Stimulated activated CD4-positive, alpha-beta T cell treated with anti-CD3 and anti-CD28 coated beads, TNF-alpha, amount 100 ng/mL, for 1 hour (primary cell): ENCODE data around the gene HMGB4.

Experiments used
- DNase-seq, 3 donors: peaks; one replicate each; pipeline ENCODE4 v3.0.0-alpha.2; 2020; ENCODE audit warnings: low read depth in 3 of 3, low spot score in 1 of 3

HMGB4 gene, protein sequence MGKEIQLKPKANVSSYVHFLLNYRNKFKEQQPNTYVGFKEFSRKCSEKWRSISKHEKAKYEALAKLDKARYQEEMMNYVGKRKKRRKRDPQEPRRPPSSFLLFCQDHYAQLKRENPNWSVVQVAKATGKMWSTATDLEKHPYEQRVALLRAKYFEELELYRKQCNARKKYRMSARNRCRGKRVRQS

DNA sequence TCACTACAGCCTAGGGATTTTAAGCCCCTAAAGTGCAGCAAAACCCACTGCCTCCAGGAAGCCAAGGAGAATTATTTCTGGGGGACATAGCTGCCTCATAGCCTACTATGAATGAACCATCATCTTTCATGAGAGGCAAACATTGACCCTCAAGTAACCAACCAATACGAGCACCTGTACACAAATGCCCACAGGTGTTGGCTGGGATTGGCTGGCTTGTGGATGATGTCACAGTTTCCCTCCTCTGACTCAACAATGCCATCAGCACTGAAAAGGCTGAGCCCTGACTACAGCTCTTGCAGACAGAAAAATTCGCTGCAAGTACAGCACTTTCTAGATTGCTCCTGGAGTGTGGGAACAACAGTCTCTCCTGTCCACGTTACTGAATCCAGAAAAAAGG, at the start of gene HMGB4:
Gene HMGB4, plus strand, starts transcription at position 301 of the 400 bp plus-strand sequence. CDS start 113 bp downstream, outside the sequence.
- DNase-seq, result no peak

DNA sequence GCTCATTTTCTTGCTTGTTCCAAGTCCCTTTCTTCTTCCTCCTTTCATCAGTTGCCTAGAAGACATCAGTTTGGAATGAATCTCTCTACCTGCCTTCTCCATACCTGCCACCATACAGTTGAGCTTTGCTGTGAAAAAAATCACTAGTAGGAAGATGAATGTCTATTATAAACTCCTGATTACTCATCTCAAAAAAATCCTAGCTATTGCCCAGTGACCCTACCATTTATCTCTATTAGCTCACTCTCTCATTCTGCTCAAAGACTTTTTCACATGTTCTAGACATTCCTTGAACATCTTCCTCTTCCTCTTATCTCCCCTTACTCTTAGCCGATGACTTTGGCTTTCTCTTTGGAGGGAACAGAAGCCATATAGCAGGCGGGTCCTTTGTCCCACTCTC, 49.7 kb upstream of the HMGB4 start:
- no peak for DNase-seq

DNA sequence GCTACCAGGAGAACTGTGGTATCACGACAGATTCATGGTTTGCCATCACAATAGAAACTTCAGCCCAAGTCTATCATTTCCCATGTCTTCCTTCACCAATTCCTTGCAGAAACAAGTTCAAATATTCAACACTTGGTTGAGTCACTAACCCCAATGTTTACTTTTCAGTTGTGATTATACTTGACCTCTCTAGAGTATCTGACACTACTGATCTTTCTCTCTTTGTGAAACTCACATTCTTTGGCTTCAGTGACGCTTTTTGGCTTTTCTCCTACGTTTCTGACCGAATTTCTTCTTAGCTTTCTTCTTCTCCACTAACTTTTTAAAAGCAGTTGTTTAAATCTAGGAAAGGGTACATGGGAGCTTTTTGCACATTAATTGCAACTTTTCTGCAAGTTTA, 48.8 kb upstream of the HMGB4 start:
- no peak for DNase-seq

DNA sequence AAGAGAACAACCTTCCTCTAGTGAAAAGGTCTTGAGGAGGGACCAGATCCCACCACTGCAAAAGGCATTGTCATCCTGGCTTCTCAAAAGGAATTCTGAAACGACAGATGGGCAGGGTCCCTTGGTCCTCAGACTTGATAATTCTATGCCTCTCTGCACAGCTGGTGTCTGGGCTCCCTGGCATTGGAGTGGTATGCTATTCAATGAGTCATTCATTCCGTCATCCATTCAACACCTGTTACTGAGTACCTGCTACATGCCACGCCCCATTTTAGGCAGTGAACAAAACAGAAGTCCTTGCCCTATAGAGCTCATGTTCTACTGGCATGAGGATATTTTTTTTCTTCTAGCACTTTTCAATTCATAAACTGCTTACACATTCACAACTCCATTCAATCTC, 45.8 kb upstream of the HMGB4 start:
- no peak for DNase-seq

DNA sequence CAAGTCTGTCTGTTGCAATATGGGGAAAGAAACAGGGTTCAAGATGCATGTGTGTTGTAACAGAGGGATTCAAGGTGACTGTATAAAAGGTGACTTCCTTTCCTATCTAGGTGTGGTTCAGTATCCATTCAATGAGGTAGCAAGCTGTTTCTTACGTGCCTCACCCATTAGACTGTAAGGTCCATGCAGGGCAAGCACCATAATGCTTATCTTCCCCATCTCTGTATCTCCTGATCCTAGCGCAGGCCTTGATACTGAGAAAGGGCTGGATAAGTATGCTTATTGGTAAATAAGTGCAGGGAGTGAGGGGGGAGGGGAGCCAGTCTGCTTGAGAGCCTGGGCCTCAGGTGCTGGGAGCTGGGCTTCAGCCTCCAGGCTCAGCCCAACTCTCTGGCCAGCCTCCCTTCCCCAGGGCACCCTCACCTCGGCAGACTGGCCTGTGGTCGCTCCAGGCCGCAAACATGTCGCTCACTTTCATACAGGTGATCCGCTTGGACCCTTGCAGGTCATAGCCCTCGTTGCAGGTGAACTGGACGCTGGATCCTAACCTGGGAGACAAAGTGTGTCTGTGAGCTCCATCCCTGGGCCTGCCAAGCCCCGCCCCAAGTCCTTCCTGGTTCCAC, 44.5 kb upstream of the HMGB4 start:
- no peak for DNase-seq

DNA sequence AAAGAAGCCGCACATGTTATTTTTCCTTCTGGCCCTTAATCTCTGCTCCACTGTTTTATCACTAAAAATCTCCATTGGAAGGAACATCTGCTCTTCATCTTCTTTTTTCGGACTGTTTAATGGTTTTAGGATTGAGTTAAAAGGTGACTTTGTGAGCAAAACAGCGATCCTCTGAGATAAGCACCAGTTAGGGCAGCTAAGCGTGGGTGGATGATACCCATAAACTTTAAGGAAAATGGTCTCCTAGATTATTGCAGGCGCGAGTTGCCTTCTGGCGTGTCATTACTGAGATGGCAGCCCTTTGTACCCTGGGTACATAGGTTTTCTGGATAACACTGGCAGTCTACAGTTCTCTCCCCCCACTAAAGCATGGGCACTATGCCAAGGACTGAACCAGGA, 44.0 kb upstream of the HMGB4 start:
- DNase-seq, result no peak

DNA sequence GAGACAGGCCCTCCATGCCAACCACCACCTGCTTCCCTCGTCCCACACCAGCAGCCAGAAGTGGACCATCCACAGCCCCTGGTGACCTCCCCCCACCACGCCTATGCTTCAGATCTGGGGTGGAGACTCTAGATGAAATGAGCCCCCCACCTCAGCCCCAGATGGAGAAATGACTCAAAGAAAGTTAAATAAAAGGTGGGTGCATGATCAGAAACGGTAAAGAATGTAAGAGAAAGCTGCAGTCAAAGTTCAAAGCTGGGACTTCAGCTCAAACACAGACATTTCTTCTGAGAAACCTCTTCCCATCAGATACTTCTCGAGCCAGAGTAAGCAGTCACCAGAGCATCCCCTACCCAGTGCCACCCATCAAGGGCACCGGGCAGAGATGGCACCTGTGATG, 43.1 kb upstream of the HMGB4 start:
- DNase-seq, result no peak

DNA sequence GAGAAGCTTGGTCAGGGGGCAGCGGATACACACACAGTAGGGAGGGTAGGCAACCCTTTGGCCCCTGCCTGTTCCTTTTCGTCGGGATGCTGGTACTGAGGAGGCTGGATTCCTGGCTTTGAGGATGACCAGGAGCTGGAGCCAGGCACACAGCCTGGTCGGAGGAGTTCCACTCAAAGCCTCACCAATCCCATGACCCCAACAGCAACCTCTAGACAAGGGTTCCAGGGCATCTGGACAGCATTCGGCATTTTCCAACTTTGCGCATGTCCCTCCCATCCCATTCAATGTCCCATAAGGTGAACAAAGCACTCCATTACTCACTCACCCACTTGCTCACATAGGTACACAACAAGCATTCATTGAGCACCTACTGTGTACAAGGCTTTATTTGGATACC, 42.6 kb upstream of the HMGB4 start:
- no peak for DNase-seq

DNA sequence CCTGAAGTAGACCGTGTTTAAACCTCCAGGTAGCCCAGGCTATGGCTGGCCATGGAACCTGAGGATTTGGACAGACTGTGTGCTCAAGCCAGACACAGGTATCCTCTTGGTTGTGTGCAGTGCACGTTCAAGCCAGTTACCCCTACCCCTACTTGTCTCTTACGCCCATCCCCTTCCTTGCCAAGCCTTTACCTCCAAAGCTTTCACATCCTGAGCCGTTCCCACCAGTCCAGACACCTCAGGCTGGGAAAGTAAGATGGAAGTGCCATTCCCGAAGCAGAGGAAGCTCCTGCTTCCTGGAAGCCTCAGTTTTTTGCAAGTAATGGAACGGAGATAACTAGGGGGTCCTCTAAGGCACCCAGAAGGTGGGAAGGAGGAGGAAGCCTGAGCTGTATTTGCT, 41.5 kb upstream of the HMGB4 start:
- no peak for DNase-seq

DNA sequence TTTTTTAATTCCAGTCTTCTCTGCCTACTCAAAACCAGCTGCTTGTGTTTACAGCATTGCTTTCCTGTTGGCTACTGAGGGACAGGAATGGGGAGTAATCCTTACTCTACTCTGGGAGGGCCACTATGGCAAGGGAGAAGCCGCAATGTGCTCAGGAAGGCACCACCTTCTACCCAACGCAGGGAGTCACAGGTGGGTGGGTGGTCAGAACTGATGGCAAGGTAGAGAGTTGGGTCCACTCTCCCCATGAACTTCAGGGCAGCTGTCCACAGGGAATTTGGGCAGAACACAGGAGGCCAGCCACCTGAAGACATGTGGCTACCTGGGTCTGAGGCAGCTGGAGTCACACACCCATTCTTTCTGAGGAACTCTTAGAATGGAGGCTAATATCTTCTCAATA, 40.5 kb upstream of the HMGB4 start:
- no peak for DNase-seq

DNA sequence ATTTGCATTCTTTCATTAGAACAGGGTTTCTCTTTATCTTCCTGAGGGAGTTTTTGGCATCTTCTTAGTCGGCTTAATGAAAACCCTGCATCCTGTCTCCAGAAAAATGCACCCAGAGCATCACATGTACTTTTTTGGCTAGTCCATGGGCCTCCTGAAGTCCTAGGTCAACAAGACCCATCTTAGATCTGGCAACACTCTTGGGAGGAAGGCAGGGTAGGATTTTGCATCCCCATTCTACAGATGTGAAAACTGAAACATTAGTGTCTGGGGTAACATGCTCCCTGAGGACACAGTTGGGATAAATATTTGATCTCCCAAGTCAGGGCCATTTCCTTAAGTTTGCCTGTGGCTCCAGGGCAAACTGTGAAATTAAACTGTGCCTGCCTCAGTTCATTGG, 40.0 kb upstream of the HMGB4 start:
- DNase-seq, result no peak

DNA sequence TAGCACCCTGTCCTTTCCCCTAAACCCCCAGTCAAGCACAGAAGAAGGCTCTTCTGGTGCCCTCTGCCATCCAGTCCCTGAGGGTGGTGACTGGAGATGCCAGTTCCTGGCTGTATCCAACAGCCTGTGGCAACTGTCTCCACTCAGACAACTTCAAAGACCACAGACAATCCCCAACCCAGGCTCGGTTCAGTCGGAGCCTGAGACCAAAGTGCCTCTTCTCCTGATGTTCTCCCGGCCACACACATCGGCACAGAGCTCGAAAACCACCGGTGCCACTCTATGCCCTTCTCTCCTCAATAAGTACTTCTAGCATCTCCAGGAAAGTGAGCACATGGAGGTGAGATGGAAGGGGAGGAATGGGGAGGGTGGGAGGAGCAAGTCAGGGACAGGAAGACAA, 39.6 kb upstream of the HMGB4 start:
- no peak for DNase-seq

DNA sequence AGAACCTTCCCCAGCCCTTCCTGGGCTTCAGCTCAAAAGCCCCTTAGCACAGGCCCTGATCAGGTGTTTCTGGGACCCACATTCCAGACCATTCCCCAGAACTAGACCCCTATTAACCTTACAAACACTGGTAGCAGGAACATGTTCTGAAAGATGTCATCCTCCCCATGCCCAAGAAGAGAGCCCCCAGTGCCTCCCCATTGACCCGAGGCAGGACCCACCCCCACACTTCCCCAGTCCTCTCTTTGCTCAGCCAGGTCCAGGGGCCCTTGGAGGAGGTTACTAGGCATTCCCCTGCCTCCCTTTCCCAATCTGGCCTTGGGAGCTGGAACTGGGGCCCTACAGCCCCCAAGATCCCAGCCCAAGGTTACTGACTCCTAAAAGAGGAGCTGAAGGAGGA, 38.9 kb upstream of the HMGB4 start:
- DNase-seq, result no peak

DNA sequence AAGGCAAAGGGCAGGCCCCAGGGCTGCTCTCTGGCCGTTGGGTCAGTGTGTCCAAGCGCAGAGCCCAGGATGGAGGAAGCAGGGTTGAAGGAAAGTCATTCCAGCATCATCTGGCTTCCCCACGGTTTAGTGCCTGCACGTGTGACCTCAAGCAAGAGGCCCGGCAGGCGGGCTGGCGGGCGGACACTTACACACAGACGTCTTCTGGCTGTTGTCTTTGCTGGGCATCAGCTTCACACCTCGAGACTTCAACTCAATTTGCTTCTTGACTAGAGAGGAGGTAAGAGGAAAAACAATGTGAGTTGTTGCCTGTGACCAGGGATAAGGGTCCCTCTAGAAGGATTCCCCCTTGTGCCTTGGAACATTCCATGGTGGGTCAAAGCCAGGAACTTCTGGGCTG, 38.4 kb upstream of the HMGB4 start:
- DNase-seq, result no peak

DNA sequence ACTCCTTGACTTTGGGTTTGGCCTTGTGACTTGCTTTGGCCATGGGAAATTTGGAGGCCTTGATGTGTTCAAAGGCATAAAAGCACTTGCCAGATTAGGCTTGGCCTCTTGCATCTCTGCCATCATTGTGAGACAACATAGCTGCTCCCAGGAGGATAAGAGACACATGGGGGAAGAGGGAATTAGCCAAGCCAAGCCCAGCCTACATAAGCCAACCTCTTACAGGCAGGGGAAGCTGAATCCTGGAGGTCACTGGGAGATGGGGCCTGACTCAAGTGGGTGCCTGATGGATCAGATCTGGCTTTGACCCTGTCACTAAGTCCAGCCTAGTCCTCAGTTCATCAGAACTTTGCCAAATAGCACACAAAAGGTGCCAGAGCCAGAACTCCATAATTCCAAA, 37.6 kb upstream of the HMGB4 start:
- DNase-seq, result no peak

DNA sequence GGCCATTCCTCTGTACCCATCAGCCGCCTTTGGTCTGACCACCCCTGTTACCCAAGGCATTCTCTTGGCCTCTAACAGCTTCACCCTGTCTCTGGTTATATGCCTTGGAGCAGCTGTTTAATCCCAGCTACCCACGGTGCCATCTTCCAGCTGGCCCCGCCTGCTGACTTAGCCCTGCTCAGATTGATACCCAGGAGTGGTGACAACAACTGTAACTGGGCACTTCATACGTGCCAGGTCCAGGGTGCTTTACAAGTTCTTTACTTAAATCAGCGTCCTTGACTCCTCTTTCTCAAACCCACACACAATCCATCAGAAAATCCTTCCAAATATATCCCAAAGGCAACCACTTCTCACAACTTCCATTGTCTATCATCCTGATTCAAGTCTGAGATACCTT, 37.2 kb upstream of the HMGB4 start:
- no peak for DNase-seq

DNA sequence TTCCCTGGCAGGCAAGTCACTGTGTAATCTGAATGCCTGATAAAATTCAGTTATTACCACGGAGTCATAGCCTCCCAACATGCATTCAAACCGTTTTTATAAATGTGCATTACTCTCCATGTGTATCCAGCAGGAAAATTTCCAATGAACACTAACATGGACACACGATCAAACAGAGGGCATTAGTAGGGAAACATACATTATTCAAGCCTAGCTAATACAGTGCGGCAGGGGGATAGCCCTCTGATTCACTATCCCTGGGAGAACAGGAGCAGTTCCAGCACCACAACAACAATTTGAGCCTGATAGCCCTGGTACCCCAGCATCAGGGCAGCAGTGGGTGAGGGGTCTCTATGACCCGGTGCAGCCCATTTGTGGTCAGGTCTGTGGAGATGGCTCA, 35.8 kb upstream of the HMGB4 start:
- DNase-seq, result no peak

DNA sequence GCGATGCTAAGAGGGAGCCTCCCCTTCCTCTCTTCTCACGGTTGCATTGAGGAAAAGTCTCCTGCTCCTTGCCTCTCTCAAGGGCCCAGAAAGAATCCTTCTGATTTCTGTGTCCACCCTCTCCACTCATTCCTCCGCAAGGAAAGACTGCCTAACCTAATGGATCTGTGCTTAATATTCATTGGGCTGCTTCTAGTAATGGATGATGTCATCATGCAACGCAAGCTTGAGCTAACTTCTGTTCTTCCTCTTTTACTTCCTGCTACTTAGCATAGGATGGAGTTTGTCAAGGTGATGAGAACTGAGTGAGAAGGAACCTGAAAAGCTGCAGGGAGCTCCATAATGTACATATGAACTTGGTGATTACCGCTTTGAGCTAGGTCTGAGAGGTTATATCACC, 35.2 kb upstream of the HMGB4 start:
- DNase-seq, result no peak

DNA sequence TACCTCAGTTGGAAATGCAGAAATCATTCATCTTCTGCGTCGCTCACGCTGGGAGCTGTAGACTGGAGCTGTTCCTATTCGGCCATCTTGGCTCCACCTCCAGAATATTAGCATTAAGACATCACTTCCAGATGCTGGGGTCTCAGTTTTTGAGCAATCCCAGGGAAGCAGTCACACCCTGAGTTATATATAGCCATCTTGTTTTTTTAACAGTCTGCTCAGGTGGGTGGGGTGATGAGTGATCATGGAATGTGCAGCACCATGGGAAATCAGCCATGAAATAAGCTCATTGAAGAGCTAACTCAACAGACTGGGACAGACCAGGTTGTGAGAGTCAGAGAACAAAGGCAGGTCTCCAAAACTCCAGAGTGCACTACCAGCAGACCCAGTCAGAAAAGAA, 27.0 kb upstream of the HMGB4 start:
- no peak for DNase-seq

DNA sequence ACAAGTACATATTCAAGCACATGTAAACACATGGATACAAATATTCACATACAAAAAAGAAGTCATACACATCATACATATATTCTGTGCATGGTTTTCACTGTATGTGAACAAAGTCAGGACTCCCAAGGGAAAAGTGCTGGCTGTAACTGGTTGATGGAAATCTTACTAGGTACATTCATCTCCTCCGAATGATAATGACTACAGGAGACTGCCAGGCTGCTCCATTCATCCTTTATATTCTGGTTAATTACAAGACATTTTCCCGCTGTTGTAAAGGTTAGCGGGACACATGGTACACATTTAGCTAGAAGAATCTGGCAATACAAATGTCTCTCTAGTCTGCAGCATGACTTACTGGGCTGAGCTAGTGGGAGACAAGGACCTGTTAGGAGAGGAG, 26.2 kb upstream of the HMGB4 start:
- no peak for DNase-seq

DNA sequence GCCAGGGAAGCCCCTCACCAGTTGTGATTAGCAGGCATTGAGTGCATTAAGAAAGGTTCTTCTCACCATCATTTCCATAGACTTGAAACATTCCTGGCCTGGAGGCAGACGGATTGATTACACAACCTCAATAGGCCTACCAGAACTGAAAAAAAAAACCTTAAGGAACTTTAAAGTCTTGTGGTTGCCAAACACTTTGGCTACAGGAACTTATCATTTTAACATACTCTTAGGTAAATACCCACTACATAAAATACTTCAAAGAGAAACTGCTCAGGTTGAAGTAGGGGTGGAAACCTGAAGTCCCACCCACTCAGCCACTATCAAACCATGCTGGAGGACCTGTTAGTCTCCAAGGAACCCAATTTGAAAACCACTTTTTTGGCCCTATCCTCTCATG, 22.4 kb upstream of the HMGB4 start:
- no peak for DNase-seq

DNA sequence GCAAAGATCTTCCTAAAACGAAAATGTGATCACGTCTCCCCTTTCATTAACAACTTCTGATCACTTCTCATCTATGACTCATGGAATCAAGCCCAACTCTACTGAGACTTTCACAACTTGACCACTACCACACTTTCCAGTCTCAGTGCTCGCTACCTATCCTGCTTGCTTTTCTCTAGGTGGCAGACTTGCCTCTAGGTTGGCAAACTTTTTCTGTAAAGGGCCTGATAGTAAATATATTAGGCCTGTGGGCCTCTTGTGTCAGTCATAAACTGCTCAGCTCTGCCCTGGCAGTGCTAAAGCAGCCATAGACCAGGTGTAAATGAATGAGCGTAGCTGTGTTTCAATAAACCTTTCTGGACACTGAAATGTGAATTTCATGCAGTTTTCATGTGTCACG, 21.5 kb upstream of the HMGB4 start:
- no peak for DNase-seq

DNA sequence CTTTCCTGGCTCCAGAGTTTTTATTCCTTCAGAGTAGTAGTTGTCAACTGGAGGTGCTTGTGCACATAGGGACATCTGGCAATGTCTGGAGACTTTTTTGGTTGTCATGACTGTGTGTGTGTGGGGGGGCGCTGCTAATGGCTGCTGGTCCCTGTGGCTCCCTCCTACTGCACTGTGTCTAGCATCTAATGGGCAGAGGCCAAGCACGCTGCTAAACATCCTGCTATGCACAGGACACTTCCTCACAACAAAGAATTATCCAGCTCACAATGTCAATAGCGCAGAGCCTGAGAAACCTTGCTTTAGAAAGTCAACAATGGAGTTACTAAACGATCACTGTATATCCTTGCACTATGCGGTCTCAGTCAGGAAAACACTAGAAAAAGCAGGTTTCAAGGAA, 19.7 kb upstream of the HMGB4 start:
- DNase-seq, result no peak

DNA sequence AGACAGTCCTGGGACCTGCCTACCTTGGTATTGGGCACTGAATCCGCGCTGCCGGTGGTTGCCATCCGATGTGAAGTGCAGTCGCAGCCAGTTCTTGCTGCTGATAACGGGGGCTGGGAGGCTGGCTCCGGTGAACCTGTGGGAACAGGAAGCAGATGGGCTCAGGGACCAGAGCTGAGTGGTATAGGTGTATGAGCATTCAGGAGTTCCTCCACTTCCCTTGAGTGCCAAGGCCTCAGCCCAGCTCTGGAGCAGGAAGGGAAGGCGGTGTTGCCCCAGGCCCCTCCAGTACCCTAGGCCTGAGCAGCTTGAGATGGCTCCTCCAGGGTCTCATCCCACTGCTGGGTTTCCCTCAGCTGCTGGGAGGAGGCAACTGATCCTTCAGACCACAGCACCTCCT, 17.0 kb upstream of the HMGB4 start:
- DNase-seq, result no peak
